HG03060 (cell line): ENCODE data around the gene ANKRD44.

Experiments used
- ATAC-seq: cut with Tn5 transposase; IDR thresholded peaks from one replicate; pipeline ENCODE4 v1.9.1; 2021; ENCODE audit warnings: low read depth, moderate number of reproducible peaks; ENCODE audit not compliant: unreplicated experiment

ANKRD44 gene

GRCh38 chr2:197265924-197266323 is 44.7 kb downstream of the ANKRD44 start:
- ATAC-seq: no peak

GRCh38 chr2:197265036-197265435 is 45.5 kb downstream of the ANKRD44 start:
- no peak for ATAC-seq

- no peak for ATAC-seq
Observed at GRCh38 chr2:197264332-197264731, 46.2 kb downstream of the ANKRD44 start.

GRCh38 chr2:197263077-197263476 is 47.5 kb downstream of the ANKRD44 start:
- ATAC-seq: no peak

GRCh38 chr2:197261808-197262226 is 48.8 kb downstream of the ANKRD44 start:
- ATAC-seq: peak; percentile 62

- no peak for ATAC-seq
Observed at GRCh38 chr2:197259470-197259999, 51.0 kb downstream of the ANKRD44 start.

GRCh38 chr2:197258580-197258979 is 52.0 kb downstream of the ANKRD44 start:
- ATAC-seq: no peak

GRCh38 chr2:197256547-197257170 is 53.9 kb downstream of the ANKRD44 start:
- no peak for ATAC-seq

- no peak for ATAC-seq
Observed at GRCh38 chr2:197256021-197256420, 54.6 kb downstream of the ANKRD44 start.

- peak; percentile 84 for ATAC-seq
Observed at GRCh38 chr2:197255543-197255942, 55.0 kb downstream of the ANKRD44 start.

- peak; percentile 9 for ATAC-seq
Observed at GRCh38 chr2:197254776-197255530, 55.6 kb downstream of the ANKRD44 start.

- ATAC-seq: no peak
Observed at GRCh38 chr2:197251576-197251975, 59.0 kb downstream of the ANKRD44 start.

- ATAC-seq: no peak
Observed at GRCh38 chr2:197251163-197251562, 59.4 kb downstream of the ANKRD44 start.

- ATAC-seq: no peak
Observed at GRCh38 chr2:197250084-197250397, 60.5 kb downstream of the ANKRD44 start.

- ATAC-seq: no peak
Observed at GRCh38 chr2:197249381-197250083, 61.0 kb downstream of the ANKRD44 start.

- ATAC-seq: no peak
Observed at GRCh38 chr2:197248623-197249022, 62.0 kb downstream of the ANKRD44 start.

- ATAC-seq: no peak
Observed at GRCh38 chr2:197248001-197248401, 62.6 kb downstream of the ANKRD44 start.

GRCh38 chr2:197247083-197247482 is 63.5 kb downstream of the ANKRD44 start:
- ATAC-seq: no peak

- no peak for ATAC-seq
Observed at GRCh38 chr2:197245829-197246804, 64.5 kb downstream of the ANKRD44 start.

GRCh38 chr2:197244349-197244748 is 66.2 kb downstream of the ANKRD44 start:
- no peak for ATAC-seq
